ENCODE data around the gene LENEP.
"Not testable (repeated sequence)": the region's sequence is repeated elsewhere in the genome, so short reads cannot be mapped to it uniquely, and the experiment has no call there.

LENEP gene

DNA sequence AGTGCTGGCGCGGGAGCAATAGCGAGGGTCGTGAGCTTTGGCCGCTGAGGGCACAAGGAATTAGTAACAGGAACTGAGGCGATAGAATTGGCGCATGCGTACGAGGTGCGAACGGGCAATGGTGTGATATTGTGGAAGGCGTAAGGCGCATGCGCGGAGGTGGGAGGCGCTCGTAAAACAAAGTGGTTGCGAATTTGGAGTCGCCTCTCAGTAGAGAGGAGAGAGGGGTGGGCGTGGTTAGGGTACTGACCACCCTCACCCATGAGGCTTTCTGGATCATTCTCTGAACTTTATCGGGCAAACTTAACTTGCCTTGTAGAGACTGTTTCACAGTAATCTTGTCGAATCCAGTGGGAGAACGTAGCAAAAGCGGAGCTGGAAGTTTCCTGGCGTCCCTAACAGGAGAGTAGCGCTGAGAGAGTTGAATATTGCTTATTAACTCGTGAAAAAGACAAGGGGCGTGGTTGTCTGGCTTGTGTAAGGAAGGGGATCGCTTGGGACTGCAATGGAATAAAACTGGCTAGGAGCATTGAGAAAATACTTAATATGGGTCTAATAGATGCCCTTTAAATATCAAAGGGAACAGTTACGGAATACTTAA, 18.5 kb upstream of the LENEP start:
- DNase-seq (ENCODE audit: low read depth in 1 of 2, low spot score in 1 of 2) = peak; percentile 85 to 88

DNA sequence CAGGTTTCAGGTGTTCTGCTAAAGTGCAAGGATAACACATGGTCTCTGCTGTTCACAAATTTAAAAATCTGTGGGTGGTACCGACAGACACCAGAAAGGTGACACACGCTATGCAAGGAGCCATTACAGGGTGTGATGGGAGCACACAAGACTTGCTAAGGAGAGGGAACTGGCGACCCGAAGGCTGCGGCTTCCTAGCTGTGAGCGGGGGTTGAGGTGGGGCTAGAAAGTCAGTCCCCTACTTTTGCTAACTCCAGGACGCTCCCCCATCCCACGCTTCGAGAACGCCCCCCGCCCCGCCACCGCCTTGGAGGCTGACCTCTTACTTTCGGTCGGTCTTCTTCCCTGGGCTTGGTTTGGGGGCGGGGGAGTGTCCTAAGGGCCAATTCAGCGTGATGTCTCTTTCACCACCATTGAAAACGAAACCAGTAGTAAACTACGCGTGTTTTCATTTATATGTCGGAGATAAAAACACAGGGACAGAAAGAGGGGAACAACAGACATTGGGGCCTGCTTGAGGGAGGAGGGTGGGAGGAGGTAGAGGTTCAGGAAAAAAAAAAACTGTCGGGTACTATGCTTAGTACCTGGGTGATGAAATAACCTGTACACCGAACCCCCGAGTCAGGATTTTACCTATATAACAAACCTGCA, 17.9 kb upstream of the LENEP start:
- peak; percentile 11 to 38 for DNase-seq (ENCODE audit: low read depth in 1 of 2, low spot score in 1 of 2)

DNA sequence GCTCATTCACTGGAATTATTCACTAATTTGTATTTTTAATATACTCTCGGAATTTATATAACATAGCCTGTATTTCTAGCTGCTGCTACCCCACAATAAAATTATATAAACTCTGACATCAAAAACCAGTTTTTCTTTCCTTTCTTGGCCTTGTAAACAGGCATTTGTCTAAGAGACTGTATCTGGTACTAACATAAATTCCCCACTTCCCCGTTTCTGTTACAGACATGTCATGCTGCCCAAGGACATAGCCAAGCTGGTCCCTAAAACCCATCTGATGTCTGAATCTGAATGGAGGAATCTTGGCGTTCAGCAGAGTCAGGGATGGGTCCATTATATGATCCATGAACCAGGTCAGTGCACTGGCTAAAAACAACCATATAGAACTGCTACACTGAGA, 15.6 kb upstream of the LENEP start:
- DNase-seq (ENCODE audit: low read depth in 1 of 2, low spot score in 1 of 2) = not testable (repeated sequence)

DNA sequence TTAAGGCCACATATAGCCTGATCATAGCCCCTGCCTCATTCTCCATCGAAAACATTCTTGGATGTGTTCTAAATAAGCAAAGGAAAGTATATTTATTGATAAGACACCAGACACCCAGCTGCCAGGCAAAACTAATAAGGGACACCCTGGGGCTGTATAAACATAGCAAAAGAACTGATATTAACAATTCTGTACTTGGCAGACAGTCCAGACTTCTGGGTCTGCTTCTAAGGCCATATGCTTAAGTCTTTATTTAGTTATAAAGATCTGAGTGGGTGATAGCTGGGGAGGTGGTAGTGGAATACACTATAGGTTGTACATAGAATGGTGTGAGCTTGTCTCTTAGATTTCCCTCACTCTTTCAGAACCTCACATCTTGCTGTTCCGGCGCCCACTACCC, 15.0 kb upstream of the LENEP start:
- no peak for DNase-seq (ENCODE audit: low read depth in 1 of 2, low spot score in 1 of 2)

DNA sequence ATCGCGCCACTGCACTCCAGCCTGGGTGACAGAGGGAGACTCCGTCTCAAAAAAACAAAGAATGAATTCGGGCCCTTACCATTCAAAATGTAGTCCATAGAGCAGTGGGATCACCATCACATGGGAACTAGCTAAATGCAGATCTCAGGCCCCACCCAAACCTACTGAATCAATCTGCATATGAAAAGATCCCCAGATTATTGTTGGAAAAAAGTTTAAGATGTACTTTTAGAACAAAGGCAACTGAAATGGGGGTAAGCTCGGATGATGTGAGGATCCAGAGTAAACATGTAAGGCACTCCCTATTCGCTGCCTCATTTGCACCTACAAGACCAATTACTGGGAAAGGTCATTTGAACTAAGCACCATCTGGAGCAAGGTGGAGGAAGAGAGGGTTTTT, 11.0 kb upstream of the LENEP start:
- no peak for DNase-seq (ENCODE audit: low read depth in 1 of 2, low spot score in 1 of 2)

DNA sequence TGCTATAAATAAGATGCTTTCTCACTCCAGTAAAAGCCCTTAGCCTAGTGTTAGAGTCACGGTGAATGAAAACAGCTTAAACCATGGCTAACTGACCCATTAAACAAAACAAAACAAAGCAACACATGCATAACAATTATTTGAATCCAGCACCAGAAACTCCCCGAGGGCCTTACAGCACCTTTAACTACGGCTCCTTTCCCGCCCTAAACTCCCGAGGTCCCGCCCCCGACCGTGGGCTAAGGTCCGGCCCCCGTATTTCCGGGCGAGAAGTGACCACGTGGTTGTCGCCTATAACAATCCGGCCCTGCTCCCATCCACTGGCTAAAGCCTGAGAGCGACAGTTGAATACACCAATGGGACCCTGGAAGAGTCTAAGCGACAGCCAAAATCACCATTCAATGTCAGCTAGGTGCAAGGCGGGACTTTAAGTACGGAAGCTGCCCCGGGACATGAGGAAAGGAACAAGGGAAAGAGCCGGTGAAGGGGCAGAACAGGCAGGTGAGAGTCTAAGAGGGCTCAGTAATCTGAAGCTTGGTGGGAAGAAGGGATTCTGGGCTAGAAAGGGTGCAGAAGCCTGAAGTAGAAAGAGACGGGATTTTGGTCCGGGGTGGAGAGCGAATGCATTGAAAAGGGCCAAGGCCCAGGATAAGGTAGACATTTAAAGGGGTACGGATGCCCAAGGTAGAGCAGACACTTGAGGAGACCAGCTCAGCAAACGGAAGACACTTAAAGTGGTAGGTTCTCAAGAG, 10.3 kb upstream of the LENEP start, which contains the start of gene FLAD1:
Gene FLAD1, plus strand, starts transcription at position 448 of the 752 bp plus-strand sequence. CDS start 351 bp downstream, outside the sequence.
- DNase-seq (ENCODE audit: low read depth in 1 of 2, low spot score in 1 of 2) = peak; percentile 90 to 91

DNA sequence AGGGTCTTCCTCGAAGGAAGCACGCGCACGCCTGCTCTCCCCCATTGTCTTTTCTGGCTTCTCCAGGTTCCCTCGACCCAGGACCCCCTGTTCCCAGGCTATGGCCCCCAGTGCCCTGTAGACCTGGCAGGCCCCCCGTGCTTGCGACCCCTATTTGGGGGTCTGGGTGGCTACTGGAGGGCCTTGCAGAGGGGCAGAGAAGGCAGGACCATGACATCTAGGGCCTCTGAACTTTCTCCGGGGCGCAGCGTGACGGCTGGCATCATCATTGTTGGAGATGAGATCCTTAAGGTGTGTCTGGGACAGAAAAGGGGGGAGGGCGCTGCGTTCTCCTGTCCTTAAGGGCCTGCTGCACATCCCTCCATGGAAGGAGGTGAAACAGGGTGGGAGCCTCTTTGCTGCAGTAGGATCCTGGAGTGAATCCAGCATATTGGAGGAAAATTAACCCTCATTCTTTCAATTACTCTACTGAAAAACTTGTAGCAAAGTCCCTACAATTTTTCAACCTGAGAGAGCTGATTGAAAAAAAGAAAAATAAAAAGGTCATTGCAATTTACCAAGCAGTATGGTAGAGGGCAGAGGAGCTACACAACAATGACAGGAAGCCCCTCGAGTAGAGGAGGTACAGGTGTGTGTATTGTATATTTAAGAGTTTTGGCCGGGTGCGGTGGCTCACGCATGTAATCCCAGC, 9.5 kb upstream of the LENEP start:
- no peak for DNase-seq (ENCODE audit: low read depth in 1 of 2, low spot score in 1 of 2)

DNA sequence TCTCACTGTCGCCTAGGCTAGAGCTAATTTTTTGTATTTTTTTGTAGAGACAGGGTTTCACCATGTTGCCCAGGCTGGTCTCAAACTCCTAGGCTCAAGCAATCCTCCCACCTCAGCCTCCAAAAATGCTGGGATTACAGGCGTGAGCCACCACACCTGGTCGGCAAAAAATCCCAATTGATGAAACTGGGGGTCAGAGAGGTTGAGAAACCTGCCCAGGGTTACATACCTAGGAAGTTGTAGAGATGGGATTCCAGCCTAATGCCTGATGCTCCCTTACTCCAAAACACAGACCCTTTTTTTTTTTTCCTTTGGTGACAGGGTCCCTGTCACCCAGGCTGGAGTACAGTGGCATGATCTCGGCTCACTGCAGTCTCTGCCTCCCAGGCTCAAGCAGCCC, 6.7 kb upstream of the LENEP start:
- DNase-seq (ENCODE audit: low read depth in 1 of 2, low spot score in 1 of 2) = not testable (repeated sequence)

DNA sequence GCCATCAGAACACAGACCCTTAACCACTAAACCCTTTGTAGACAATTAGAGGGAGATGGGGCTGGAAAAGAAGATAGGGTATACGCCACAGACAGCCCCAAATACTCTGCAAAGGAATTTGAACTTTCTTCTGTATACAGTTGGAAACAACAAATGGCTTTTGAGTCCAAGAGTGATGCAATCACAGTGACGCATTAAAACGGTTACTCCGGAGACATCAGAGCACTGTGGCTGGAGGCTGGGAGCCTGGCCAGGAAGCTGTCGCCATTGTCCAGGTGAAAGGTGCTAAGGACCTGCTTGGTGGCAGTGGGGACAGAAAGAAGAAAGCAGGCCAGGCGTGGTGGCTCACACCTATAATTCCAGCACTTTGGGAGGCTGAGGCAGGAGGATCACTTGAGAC, 6.1 kb upstream of the LENEP start:
- no peak for DNase-seq (ENCODE audit: low read depth in 1 of 2, low spot score in 1 of 2)

DNA sequence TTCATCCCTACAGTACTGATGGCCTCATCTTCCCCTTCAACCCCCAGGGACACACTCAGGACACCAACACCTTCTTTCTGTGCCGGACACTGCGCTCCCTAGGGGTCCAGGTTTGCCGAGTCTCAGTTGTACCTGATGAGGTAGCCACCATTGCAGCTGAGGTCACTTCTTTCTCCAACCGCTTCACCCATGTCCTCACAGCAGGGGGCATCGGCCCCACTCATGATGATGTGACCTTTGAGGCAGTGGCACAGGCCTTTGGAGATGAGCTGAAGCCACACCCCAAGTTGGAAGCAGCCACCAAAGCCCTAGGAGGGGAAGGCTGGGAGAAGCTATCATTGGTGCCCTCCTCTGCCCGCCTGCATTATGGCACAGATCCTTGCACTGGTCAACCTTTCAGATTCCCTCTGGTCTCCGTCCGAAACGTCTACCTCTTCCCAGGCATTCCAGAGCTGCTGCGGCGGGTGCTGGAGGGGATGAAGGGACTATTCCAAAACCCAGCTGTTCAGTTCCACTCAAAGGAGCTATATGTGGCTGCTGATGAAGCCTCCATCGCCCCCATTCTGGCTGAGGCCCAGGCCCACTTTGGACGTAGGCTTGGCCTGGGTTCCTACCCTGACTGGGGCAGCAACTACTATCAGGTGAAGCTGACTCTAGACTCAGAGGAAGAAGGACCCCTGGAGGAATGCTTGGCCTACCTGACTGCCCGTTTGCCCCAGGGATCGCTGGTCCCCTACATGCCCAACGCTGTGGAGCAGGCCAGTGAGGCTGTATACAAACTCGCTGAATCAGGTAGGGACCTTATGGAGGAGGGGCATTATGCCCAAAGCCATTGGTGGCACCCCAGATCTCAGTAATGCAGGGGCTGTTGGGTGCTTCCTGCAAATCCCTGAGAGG, 5.1 kb upstream of the LENEP start:
- DNase-seq (ENCODE audit: low read depth in 1 of 2, low spot score in 1 of 2) = no peak

DNA sequence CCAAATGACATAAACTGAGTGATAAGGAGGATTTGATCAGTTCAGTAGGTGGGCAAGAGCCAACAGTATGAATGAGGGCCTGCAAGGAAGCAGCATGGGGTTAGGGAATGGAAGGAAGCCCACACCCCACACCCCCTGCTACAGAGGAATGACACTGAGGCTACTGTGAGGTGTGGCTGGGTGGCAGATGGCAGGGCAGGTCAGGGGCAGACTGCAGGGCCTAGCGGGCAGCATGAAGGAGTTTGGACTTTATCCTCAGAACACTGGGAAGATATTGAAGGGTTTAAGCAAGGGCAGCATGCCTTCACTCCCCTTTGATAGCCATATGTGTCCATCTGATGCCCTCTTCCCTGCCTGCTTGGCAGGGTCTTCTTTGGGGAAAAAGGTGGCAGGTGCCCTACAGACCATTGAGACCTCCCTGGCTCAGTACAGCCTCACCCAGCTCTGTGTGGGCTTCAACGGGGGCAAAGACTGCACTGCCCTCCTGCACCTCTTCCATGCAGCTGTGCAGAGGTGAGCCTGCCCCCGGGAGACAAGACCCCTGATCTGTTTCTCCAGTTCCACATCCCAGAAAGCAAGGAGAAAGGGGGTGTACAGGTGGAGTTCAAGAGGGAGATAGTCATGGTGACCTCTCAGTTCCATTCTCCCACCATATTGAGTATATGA, 4.1 kb upstream of the LENEP start:
- no peak for DNase-seq (ENCODE audit: low read depth in 1 of 2, low spot score in 1 of 2)

DNA sequence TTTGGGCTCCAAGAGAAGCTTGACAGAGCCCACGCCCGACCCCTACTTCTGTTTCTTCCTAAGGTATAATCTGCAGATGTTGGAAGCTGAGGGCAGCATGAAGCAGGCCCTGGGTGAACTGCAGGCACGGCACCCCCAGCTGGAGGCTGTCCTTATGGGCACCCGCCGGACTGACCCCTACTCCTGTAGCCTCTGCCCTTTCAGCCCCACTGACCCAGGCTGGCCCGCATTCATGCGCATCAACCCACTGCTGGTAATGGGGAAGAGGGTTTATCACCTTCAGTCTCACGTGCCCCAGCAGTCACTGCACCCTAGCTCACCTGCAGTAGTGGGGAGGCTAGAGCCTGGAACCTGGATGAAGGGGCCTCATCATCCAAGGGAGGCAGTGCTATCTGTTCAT, 3.1 kb upstream of the LENEP start:
- DNase-seq (ENCODE audit: low read depth in 1 of 2, low spot score in 1 of 2) = no peak

DNA sequence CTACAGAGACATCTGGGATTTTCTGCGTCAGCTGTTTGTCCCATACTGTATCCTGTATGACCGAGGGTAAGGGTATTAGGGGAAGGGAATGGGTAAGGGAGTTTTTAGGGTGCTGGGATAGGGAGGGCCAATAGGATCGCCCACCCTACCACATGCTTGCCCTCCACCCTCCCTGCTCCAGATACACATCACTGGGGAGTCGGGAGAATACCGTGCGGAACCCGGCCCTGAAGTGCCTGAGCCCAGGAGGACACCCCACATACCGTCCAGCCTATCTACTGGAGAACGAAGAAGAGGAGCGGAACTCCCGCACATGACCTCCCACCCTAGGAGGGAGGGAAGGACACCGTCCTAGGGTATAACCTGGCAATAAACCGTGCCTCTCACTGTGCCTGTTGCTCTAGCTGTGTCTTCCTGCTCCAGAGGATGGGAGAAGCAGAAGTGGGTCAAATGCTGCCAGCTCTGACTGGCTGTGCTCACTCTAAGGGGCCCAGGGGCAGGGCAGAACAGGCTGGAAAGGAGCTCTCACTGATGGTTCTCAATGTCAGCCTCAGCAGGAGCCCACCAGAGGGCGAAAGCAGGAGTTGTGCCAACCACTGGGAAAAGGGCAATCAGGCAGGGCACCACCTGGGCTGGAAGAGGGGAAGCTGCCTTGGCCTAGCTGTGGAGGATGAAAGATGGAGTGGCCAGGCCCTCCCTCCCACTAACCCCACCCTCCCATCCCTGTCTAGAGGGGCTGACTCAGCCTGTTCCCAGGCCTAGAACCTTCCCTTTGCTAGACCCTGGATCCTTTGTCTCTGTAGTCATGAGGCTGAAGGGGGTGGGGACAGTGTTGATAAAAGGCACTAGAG, 440 bp upstream of the LENEP start:
- no peak for DNase-seq (ENCODE audit: low read depth in 1 of 2, low spot score in 1 of 2)

DNA sequence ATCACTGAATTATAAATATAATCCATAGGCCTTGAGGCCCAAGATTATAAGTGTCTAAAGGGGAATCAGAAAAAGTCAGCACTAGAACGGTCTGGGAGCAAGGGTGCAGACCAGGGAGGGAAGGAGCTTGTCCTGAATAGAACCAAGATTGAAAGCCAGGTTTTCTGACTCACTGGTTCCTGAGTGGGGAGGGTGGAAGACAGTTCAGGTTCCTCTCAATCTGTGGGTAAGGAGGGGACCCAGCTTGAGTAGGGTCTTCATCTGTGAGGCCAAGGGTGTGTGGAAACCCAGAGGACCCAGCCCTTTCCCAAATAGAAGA, 842 bp downstream of the LENEP start:
- no peak for DNase-seq (ENCODE audit: low read depth in 1 of 2, low spot score in 1 of 2)

DNA sequence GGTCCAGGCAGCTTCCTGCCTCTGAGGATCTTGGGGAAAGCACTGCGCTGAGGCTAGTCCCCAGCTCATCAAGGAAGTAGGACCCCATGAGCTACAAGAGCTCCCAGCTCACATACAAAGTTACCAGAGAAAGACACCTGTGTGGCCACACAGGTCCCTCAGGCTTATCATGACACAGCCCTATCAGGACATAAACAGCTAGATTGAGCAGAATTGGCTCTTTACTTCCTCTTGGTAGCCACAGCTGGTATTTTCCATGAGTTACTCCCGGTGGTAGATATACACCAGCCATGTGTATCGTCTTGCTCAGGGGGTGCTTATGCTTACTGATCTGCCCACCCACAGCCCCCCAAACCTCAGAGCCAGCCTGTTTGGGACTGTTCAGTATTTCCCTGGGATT, 1.2 kb downstream of the LENEP start:
- DNase-seq (ENCODE audit: low read depth in 1 of 2, low spot score in 1 of 2) = no peak

DNA sequence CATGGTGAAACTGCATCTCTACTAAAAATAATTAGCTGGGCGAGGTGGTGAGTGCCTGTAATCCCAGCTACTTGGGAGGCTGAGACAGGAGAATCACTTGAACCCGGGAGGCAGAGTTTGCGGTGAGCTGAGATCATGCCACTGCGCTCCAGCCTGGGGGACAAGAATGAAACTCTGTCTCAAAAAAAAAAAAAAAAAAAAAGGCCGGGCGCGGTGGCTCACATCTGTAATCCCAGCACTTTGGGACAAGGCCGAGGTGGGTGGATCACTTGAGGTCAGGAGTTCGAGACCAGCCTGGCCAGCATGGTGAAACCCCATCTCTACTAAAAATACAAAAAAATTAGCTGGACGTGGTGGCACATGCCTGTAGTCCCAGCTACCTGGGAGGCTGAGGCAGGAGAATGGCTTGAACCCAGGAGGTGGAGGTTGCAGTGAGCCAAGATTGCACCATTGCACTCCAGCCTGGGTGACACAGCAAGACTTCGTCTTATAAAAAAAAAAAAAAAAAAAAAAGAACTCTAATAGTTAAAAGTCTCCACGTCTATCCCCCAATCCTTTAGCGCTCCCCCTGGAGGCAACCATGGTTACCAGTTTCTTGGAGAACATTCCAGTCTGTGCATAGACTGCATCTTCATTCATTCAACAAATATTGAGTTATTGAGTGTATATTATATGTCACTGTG, 2.1 kb downstream of the LENEP start:
- DNase-seq (ENCODE audit: low read depth in 1 of 2, low spot score in 1 of 2) = not testable (repeated sequence)

DNA sequence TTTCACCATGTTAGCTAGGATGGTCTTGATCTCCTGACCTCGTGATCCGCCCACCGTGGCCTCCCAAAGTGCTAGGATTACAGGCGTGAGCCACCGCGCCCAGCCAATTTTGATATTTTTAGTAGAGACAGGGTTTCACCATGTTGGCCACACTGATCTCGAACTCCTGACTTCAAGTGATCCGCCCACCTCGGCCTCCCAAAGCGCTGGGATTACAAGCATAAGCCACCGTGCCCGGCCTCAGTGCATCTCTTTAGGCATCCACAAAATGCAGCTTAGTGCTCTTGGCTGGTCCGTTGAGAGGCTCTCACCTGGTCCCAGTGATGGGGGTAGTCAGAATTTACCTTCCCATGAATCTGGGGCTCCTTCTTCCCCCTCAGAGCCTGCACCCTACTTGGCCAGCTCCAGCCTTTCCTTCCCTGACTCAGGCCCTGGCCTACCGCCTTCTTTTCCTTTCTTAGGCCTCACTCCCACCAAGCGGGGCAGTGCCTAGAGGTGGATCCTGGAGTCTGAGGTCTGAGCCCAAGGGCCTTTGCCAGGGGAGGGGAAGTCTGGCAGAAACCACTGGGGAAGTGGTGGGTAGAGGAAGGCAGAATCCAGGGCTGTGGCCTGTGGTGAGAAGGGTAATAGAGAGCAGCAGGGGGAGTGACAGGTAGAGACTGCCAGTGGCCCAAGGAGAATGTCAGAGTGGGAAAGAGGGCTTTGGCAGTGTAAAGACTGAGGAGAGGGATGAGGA, 3.7 kb downstream of the LENEP start:
- no peak for DNase-seq (ENCODE audit: low read depth in 1 of 2, low spot score in 1 of 2)

DNA sequence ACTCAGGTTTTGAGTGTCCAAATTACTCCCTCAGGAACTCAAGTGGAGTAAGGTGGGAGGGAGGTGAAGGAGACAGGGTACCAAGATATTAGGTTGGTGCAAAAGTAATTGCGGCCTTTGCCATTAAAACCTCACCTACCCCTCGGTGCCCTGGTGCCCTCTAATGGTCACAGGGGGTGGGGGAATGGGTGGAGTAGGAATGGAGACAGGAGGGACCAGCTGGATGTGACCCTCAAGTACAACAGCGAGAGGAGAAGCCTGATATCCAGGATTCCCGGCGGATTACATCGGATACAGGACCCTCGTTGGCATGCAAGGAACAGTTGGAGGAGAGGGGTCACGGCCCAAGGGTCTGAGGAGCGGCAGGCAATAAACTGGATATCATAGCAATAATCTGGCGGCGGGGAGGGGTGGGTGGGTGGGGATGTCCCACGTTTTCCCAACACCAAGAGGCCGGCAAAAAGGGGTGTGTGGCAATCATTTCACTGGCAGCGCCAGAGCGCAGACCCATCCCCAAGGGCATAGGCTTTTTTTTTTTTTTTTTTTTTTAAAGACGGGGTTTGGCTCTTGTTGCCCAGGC, 4.9 kb downstream of the LENEP start:
- no peak for DNase-seq (ENCODE audit: low read depth in 1 of 2, low spot score in 1 of 2)
